SK-N-MC (cell line): ENCODE results near the gene SPSB3.

Experiments used
- EZH2 ChIP-seq: fragments of 200-600 bp; sonication (generic); IDR thresholded peaks from one replicate; pipeline ENCODE4 v1.6.1; 2017; ENCODE audit warnings: antibody characterized with exemption
- POLR2AphosphoS5 ChIP-seq: IDR thresholded peaks from 2 replicates; pipeline ENCODE4 v1.6.1; 2012; ENCODE audit warnings: mild to moderate bottlenecking, low read depth, low read length, borderline replicate concordance

GRCh38 chr16:1784977-1785845, 2.8 kb upstream of the SPSB3 start:
- TF ChIP-seq POLR2AphosphoS5, result no peak
- TF ChIP-seq EZH2, result no peak
